Spleen (tissue), 7 donors: ENCODE results near the gene MRPS5.

ENCODE experiments used
- CTCF ChIP-seq, 11 experiments: fragments of 200-600 bp in 7 of 11; fragments of 450-650 bp in 4 of 11; sonication (generic) in 4 of 11; IDR thresholded peaks in 8 of 11; conservative IDR thresholded peaks in 3 of 11; 1 replicate in 7 of 11; 2 replicates in 4 of 11; pipeline versions ENCODE4 v1.4.0 to v1.8.0; 2016 to 2021; ENCODE audit warnings: antibody characterized with exemption in 11 of 11, inconsistent platforms in 4 of 11, mild to moderate bottlenecking in 1 of 11
- POLR2AphosphoS5 ChIP-seq, 3 donors: sonication (generic); formaldehyde crosslinking; IDR thresholded peaks; one replicate each; pipeline ENCODE4 v1.5.1; 2017; ENCODE audit warnings: antibody characterized with exemption in 3 of 3
- donor health status: DM: no; HTN: no; CAD: no; lungs with moderate emphysema.
- donor health status: DM: no; HTN: no; CAD: no.
- donor health status: DM: no; HTN: no; CAD: no.

- TF ChIP-seq POLR2AphosphoS5 (IDR thresholded peaks at IDR 0.05): no peak
- no peak for TF ChIP-seq CTCF (IDR thresholded peaks at IDR 0.05 in 8 of 11, conservative IDR thresholded peaks at IDR 0.05 in 3 of 11)
Measured at GRCh38 chr2:95053543-95053942, 68.1 kb downstream of the MRPS5 start.
